Common myeloid progenitor, CD34-positive (primary cell): ENCODE data around the gene SLAMF8.

Experiments
- CTCF ChIA-PET: fragments of 350-600 bp; sonication (Branson Sonifier 250); formaldehyde crosslinking; loops from one replicate; lab custom pipeline; 2021; ENCODE audit warnings: antibody characterized with exemption; lab: Charles Lee
- POLR2A ChIA-PET: fragments of 350-600 bp; sonication (Branson Sonifier 250); formaldehyde crosslinking; loops from one replicate; lab custom pipeline; 2021; ENCODE audit warnings: antibody characterized with exemption; lab: Charles Lee
- DNase-seq, 3 donors: peaks; one replicate each; pipeline versions ENCODE4 v3.0.0 to v3.0.0-alpha.2; 2013
- H3K27ac ChIP-seq, 2 experiments: 1 replicate in 1 of 2; 2 replicates in 1 of 2; pipeline ENCODE4 v1.7.0; 2013; ENCODE audit warnings: inconsistent platforms in 2 of 2, low read length in 2 of 2, mild to moderate bottlenecking in 2 of 2, low read depth in 1 of 2, moderate library complexity in 1 of 2; ENCODE audit not compliant: severe bottlenecking in 2 of 2, insufficient read depth in 1 of 2, poor library complexity in 1 of 2
- H3K27me3 ChIP-seq, 5 experiments: replicated peaks in 2 of 5; 1 replicate in 3 of 5; 2 replicates in 2 of 5; pipeline versions ENCODE4 v1.6.1 to v1.7.0; 2013; ENCODE audit warnings: low read length in 4 of 5, mild to moderate bottlenecking in 2 of 5, moderate library complexity in 2 of 5, inconsistent platforms in 1 of 5; ENCODE audit not compliant: insufficient read depth in 5 of 5, control insufficient read depth in 4 of 5
- H3K36me3 ChIP-seq, 4 experiments: 1 replicate in 2 of 4; 2 replicates in 2 of 4; pipeline versions ENCODE4 v1.6.1 to v1.7.0; 2013; ENCODE audit warnings: low read length in 3 of 4, control low read depth in 1 of 4, mild to moderate bottlenecking in 1 of 4; ENCODE audit not compliant: control insufficient read depth in 4 of 4, insufficient read depth in 4 of 4
- H3K4me1 ChIP-seq, 4 experiments: 1 replicate in 3 of 4; 2 replicates in 1 of 4; pipeline versions ENCODE4 v1.6.1 to v1.7.1; 2013; ENCODE audit warnings: low read length in 3 of 4, mild to moderate bottlenecking in 3 of 4, control low read depth in 1 of 4, inconsistent platforms in 1 of 4, moderate library complexity in 1 of 4; ENCODE audit not compliant: control insufficient read depth in 4 of 4, insufficient read depth in 4 of 4; ENCODE audit errors: control extremely low read depth in 1 of 4
- H3K4me3 ChIP-seq, 7 experiments: 1 replicate in 4 of 7; 2 replicates in 3 of 7; pipeline versions ENCODE4 v1.5.1 to v1.7.0; 2013; ENCODE audit warnings: mild to moderate bottlenecking in 7 of 7, low read length in 6 of 7, moderate library complexity in 6 of 7, inconsistent platforms in 2 of 7, low read depth in 2 of 7, control low read depth in 1 of 7; ENCODE audit not compliant: insufficient read depth in 4 of 7, control insufficient read depth in 1 of 7; ENCODE audit errors: extremely low read depth in 1 of 7
- H3K9me3 ChIP-seq, 5 experiments: 1 replicate in 4 of 5; 2 replicates in 1 of 5; pipeline versions ENCODE4 v1.6.1 to v1.7.1; 2013; ENCODE audit warnings: low read length in 4 of 5, mild to moderate bottlenecking in 2 of 5, inconsistent platforms in 1 of 5, low read depth in 1 of 5, moderate library complexity in 1 of 5; ENCODE audit not compliant: control insufficient read depth in 4 of 5, insufficient read depth in 2 of 5; ENCODE audit errors: control extremely low read depth in 1 of 5
- WGBS: methylation state at CpG from one replicate; pipeline ENCODE4 v1.1.5; 2013; ENCODE audit not compliant: insufficient coverage; 5-methylcytosine and 5-hydroxymethylcytosine counted together

Gene SLAMF8

GRCh38 chr1:159786465-159786864 lies 40.2 kb upstream of the SLAMF8 start:
- CTCF ChIA-PET = interaction anchor here (1.6 to 3.8 kb wide), 3 partner anchors 10 to 105 kb away, joined by 6 to 24 read pairs (median 6); no protein-coding TSS in a partner anchor
- peaks cover 0 to 17% (median 9%) of the 10 kb centered on the region in 4 experiments for H3K4me1 ChIP-seq
- H3K9me3 ChIP-seq = no peaks in the 10 kb centered on the region
- H3K36me3 ChIP-seq = peaks cover 0 to 6% (median 3%) of the 10 kb centered on the region in 4 experiments
- no peak overlapping the region for H3K27ac ChIP-seq
- no peak for DNase-seq
- POLR2A ChIA-PET = no interaction called here
- WGBS = 60% methylated on average over 1 of the region's 3 CpGs
- H3K27me3 ChIP-seq = no peaks in the 10 kb centered on the region
- no peak overlapping the region for H3K4me3 ChIP-seq

- Histone ChIP-seq H3K4me1 (peaks cover 0 to 17% (median 7%) of the 10 kb centered on the region in 4 experiments), H3K27me3 (peaks cover 0 to under 1% (median 0%) of the 10 kb centered on the region in 5 experiments), H3K27ac (no peak overlapping the region), H3K36me3 (peaks cover 0 to 6% (median 3%) of the 10 kb centered on the region in 4 experiments), H3K9me3 (no peaks in the 10 kb centered on the region), H3K4me3 (no peak overlapping the region)
- CTCF ChIA-PET = interaction anchor here (1.6 to 3.8 kb wide), 3 partner anchors 11 to 104 kb away, joined by 6 to 24 read pairs (median 6); no protein-coding TSS in a partner anchor
- no peak for DNase-seq
- 97% methylated on average over 3 of the region's 3 CpGs for WGBS
- POLR2A ChIA-PET = no interaction called here
Observed at GRCh38 chr1:159786966-159787365, 39.7 kb upstream of the SLAMF8 start.

GRCh38 chr1:159790237-159790917 lies 36.3 kb upstream of the SLAMF8 start:
- H3K4me1 ChIP-seq = peaks cover 0 to 19% (median 8%) of the 10 kb centered on the region in 4 experiments
- H3K27me3 ChIP-seq = peaks cover 0 to 4% (median 0%) of the 10 kb centered on the region in 5 experiments
- peak in 2 of 3 donors; percentile 26 for DNase-seq
- no peak overlapping the region for H3K4me3 ChIP-seq
- POLR2A ChIA-PET = no interaction called here
- H3K9me3 ChIP-seq = no peaks in the 10 kb centered on the region
- H3K36me3 ChIP-seq = no peaks in the 10 kb centered on the region
- H3K27ac ChIP-seq = no peak overlapping the region
- CTCF ChIA-PET = interaction anchor here (0.6 to 2.3 kb wide), 5 partner anchors 9 to 162 kb away, joined by 3 to 13 read pairs (median 5); partner anchors contain the start of gene DUSP23
- 39% methylated on average over 2 of the region's 2 CpGs for WGBS

- peak; percentile 38 to 66 (median 49) for DNase-seq
- no peak overlapping the region for H3K27ac ChIP-seq
- H3K4me1 ChIP-seq = peaks cover 0 to 19% (median 8%) of the 10 kb centered on the region in 4 experiments
- WGBS = 18% methylated on average over 3 of the region's 3 CpGs
- peaks cover 0 to 4% (median 0%) of the 10 kb centered on the region in 5 experiments for H3K27me3 ChIP-seq
- H3K4me3 ChIP-seq = peak overlapping the region in 3 of 7 experiments; percentile 0 to 27 (median 11)
- H3K36me3 ChIP-seq = no peaks in the 10 kb centered on the region
- H3K9me3 ChIP-seq = no peaks in the 10 kb centered on the region
- ChIA-PET CTCF (no interaction called here), POLR2A (interaction anchor here (1.1 kb wide), 1 partner anchor 233 kb away, joined by 3 read pairs; no protein-coding TSS in a partner anchor)
Observed at GRCh38 chr1:159791031-159791430, 35.6 kb upstream of the SLAMF8 start.

- Histone ChIP-seq H3K4me3 (peak overlapping the region in 3 of 7 experiments; percentile 0 to 27 (median 11)), H3K9me3 (no peaks in the 10 kb centered on the region), H3K36me3 (no peaks in the 10 kb centered on the region), H3K27ac (no peak overlapping the region), H3K27me3 (peaks cover 0 to 4% (median 0%) of the 10 kb centered on the region in 5 experiments), H3K4me1 (peaks cover 0 to 19% (median 8%) of the 10 kb centered on the region in 4 experiments)
- POLR2A ChIA-PET = interaction anchor here (1.1 kb wide), 1 partner anchor 233 kb away, joined by 3 read pairs; no protein-coding TSS in a partner anchor
- CTCF ChIA-PET = no interaction called here
- DNase-seq = no peak
- 39% methylated on average over 3 of the region's 3 CpGs for WGBS
Observed at GRCh38 chr1:159791461-159791860, 35.2 kb upstream of the SLAMF8 start.

- H3K9me3 ChIP-seq = no peaks in the 10 kb centered on the region
- no peak overlapping the region for H3K4me3 ChIP-seq
- no peak overlapping the region for H3K27ac ChIP-seq
- ChIA-PET POLR2A (no interaction called here), CTCF (interaction anchor here (1.1 to 12.4 kb wide), 5 partner anchors 13 to 141 kb away, joined by 3 to 411 read pairs (median 33); partner anchors contain the start of genes DUSP23 and SLAMF8)
- peaks cover 0 to 25% (median 15%) of the 10 kb centered on the region in 4 experiments for H3K4me1 ChIP-seq
- no peaks in the 10 kb centered on the region for H3K36me3 ChIP-seq
- DNase-seq = no peak
- 100% methylated on average over 5 of the region's 5 CpGs for WGBS
- peaks cover 0 to 8% (median 0%) of the 10 kb centered on the region in 5 experiments for H3K27me3 ChIP-seq
Observed at GRCh38 chr1:159795534-159795933, 31.1 kb upstream of the SLAMF8 start.
